Measurements from ENCODE around the gene NTM.

DNA sequence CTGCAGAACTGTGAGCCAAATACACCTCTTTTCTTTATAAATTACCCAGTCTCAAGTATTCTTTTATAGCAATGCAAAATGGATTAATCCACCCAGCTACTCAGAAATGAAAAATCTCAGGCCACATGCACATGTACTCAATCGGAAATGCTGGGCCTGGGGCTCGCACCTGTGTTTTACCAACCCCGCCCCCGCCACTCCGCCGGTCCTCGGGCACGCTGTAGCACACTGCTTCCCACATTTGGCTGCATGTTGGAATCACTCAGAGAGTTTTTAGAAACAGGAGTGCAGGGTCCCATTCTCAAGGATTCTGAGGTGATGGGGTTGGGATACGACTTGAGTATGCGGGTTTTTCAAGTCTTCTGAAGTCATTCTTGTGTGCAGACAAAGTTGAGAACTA lies 284.4 kb downstream of the NTM start:
- TF ChIP-seq EZH2 (IDR thresholded peaks at IDR 0.05; ENCODE audit: borderline replicate concordance, insufficient read depth, low read length, poor library complexity, severe bottlenecking) (no peak), EP300 (conservative IDR thresholded peaks at IDR 0.05; ENCODE audit: poor library complexity, severe bottlenecking) (no peak), POLR2AphosphoS5 (IDR thresholded peaks at IDR 0.05) (no peak), RAD21 (conservative IDR thresholded peaks at IDR 0.05) (no peak)
- TF ChIP-seq, protein P1, sequence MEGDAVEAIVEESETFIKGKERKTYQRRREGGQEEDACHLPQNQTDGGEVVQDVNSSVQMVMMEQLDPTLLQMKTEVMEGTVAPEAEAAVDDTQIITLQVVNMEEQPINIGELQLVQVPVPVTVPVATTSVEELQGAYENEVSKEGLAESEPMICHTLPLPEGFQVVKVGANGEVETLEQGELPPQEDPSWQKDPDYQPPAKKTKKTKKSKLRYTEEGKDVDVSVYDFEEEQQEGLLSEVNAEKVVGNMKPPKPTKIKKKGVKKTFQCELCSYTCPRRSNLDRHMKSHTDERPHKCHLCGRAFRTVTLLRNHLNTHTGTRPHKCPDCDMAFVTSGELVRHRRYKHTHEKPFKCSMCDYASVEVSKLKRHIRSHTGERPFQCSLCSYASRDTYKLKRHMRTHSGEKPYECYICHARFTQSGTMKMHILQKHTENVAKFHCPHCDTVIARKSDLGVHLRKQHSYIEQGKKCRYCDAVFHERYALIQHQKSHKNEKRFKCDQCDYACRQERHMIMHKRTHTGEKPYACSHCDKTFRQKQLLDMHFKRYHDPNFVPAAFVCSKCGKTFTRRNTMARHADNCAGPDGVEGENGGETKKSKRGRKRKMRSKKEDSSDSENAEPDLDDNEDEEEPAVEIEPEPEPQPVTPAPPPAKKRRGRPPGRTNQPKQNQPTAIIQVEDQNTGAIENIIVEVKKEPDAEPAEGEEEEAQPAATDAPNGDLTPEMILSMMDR (IDR thresholded peaks at IDR 0.05; ENCODE audit: poor library complexity, severe bottlenecking), result no peak
- TF ChIP-seq, protein P2, sequence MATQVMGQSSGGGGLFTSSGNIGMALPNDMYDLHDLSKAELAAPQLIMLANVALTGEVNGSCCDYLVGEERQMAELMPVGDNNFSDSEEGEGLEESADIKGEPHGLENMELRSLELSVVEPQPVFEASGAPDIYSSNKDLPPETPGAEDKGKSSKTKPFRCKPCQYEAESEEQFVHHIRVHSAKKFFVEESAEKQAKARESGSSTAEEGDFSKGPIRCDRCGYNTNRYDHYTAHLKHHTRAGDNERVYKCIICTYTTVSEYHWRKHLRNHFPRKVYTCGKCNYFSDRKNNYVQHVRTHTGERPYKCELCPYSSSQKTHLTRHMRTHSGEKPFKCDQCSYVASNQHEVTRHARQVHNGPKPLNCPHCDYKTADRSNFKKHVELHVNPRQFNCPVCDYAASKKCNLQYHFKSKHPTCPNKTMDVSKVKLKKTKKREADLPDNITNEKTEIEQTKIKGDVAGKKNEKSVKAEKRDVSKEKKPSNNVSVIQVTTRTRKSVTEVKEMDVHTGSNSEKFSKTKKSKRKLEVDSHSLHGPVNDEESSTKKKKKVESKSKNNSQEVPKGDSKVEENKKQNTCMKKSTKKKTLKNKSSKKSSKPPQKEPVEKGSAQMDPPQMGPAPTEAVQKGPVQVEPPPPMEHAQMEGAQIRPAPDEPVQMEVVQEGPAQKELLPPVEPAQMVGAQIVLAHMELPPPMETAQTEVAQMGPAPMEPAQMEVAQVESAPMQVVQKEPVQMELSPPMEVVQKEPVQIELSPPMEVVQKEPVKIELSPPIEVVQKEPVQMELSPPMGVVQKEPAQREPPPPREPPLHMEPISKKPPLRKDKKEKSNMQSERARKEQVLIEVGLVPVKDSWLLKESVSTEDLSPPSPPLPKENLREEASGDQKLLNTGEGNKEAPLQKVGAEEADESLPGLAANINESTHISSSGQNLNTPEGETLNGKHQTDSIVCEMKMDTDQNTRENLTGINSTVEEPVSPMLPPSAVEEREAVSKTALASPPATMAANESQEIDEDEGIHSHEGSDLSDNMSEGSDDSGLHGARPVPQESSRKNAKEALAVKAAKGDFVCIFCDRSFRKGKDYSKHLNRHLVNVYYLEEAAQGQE (IDR thresholded peaks at IDR 0.05; ENCODE audit: borderline replicate concordance), result no peak

All from neural cell (in vitro differentiated cells).